Mammary epithelial cell (primary cell): ENCODE data around the gene STX17.

Experiments used
- EZH2 ChIP-seq: IDR thresholded peaks from 2 replicates; pipeline ENCODE4 v1.6.1; 2012; ENCODE audit warnings: low read length, inconsistent platforms, borderline replicate concordance
- TF ChIP-seq, protein P1 (sequence below), 2 donors: IDR thresholded peaks in 1 of 2; conservative IDR thresholded peaks in 1 of 2; 2 replicates each; pipeline ENCODE4 v1.5.1; 2011 to 2012; ENCODE audit warnings: inconsistent platforms in 2 of 2, low read length in 2 of 2, mild to moderate bottlenecking in 2 of 2, control low read depth in 1 of 2, low read depth in 1 of 2; ENCODE audit not compliant: insufficient read depth in 1 of 2; ENCODE audit errors: extremely low read depth in 1 of 2

DNA sequence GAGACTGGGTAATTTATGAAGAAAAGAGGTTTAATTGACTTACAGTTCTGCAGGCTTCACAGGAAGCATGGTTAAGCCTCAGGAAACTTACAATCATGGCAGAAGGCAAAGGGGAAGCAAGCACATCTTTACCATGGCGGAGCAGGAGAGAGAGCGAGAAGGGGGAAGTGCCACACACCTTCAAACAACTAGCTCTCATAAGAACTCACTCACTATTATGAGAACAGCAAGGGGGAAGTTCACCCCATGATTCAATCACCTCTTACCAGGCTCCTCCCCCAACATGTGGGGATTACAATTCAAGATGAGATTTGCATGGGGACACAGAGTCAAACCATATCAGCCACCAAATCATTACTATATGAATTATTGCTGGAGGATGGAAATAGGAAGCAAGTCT is 30.3 kb upstream of the STX17 start:
- TF ChIP-seq, protein P1, sequence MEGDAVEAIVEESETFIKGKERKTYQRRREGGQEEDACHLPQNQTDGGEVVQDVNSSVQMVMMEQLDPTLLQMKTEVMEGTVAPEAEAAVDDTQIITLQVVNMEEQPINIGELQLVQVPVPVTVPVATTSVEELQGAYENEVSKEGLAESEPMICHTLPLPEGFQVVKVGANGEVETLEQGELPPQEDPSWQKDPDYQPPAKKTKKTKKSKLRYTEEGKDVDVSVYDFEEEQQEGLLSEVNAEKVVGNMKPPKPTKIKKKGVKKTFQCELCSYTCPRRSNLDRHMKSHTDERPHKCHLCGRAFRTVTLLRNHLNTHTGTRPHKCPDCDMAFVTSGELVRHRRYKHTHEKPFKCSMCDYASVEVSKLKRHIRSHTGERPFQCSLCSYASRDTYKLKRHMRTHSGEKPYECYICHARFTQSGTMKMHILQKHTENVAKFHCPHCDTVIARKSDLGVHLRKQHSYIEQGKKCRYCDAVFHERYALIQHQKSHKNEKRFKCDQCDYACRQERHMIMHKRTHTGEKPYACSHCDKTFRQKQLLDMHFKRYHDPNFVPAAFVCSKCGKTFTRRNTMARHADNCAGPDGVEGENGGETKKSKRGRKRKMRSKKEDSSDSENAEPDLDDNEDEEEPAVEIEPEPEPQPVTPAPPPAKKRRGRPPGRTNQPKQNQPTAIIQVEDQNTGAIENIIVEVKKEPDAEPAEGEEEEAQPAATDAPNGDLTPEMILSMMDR (conservative IDR thresholded peaks at IDR 0.05 in 1 of 2, IDR thresholded peaks at IDR 0.05 in 1 of 2; ENCODE audit: extremely low read depth in 1 of 2, insufficient read depth in 1 of 2, low read depth in 1 of 2, low read length in 2 of 2) = no peak
- no peak for TF ChIP-seq EZH2
